HG03064 (cell line): ENCODE results near the gene CEP85.

ENCODE experiments used
- ATAC-seq: cut with Tn5 transposase; IDR thresholded peaks from one replicate; pipeline ENCODE4 v1.9.1; 2021; ENCODE audit warnings: low read depth; ENCODE audit not compliant: unreplicated experiment

CEP85 gene, protein sequence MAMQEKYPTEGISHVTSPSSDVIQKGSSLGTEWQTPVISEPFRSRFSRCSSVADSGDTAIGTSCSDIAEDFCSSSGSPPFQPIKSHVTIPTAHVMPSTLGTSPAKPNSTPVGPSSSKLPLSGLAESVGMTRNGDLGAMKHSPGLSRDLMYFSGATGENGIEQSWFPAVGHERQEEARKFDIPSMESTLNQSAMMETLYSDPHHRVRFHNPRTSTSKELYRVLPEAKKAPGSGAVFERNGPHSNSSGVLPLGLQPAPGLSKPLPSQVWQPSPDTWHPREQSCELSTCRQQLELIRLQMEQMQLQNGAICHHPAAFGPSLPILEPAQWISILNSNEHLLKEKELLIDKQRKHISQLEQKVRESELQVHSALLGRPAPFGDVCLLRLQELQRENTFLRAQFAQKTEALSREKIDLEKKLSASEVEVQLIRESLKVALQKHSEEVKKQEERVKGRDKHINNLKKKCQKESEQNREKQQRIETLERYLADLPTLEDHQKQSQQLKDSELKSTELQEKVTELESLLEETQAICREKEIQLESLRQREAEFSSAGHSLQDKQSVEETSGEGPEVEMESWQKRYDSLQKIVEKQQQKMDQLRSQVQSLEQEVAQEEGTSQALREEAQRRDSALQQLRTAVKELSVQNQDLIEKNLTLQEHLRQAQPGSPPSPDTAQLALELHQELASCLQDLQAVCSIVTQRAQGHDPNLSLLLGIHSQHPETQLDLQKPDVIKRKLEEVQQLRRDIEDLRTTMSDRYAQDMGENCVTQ

DNA sequence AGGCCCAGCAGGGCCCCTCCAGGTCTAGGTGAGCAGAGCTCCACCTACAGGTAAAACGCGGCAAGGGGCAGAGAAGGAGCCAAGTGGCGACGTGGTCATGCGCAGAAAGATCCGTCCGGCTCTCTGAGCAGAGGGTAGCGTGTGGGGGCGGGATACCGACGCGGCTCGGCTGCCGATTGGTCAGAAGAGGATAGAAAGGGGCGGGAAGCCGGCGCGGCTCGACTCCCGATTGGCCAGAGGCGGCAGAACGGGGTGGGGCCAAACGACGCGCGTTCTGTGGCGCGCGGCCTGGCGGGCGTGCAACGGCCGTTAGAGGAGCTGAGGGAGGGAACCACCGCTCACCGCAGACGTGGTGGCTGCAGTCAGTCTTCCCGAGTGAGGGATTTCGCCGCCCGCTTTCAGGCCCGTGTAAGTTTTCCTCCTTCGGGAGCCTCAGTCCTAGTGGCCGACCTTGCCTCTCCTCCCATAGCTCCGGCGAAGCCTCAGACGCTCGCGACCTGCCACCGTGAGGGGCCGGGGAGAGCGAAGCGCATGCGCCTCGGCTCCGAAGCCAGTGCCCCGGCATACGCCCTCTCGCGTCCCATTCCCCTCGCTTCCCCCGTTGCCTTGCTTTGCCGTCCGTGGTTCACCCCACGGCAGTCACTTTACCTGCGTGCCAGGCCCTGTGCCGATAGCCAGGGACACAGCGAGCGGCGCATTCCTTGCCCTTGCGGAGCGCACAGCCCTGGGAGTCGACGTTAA lies at the start of gene CEP85:
CEP85 (plus strand) TSS at position 298 of the 741 bp plus-strand sequence. CDS start 5,584 bp downstream, outside the sequence.
- ATAC-seq = peak; percentile 85

DNA sequence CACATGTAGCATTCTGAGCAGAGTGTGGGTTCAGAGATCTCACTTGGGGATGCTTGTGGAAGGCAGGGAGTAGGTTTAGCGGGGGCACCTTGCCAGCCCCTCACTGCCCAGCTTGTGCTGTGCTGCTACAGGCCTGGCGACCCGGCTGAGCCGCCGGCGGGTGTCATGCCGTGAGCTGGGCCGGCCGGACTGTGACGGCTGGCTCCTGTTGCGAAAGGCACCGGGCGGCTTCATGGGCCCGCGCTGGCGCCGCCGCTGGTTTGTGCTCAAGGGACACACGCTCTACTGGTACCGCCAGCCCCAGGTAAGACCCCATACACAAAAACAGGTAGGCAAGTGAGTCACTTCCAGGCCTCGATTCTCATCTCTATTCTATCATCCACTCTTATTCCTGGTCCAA lies 49.1 kb upstream of the CEP85 start:
- no peak for ATAC-seq

DNA sequence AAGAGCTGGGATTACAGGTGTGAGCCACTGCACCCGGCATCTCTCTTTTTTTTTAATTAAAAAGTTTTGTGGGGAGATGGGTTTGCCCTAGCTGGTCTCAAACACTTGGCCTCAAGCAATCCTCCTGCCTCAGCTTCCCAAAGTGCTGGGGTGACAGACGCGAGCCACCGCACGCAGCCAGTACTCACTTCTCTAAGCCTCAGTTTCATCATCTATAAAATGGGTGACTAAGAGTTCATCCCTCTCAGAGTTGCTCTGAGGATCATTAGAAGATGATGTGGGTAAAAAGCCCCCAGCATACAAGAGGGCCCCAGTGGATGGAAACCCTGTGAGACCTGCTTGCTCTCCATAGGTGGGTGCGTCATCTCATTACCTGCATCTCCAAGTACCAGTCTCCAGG lies 46.1 kb upstream of the CEP85 start:
- ATAC-seq = no peak

DNA sequence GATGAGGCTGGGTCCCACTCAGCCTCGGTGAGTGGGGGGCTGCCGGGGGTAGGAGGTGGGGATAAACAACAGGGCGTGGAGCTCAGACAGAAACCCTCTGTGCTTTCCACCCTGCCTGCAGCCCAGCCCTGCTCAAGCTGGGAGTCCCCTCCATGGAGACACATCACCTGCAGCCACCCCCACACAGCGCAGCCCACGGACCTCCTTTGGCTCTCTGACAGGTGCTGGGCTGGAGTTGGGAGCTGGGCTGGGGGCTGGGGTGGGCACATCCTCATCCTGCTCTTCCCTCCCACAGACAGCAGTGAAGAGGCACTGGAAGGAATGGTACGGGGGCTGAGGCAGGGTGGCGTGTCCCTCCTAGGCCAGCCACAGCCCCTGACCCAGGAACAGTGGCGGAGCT lies 45.5 kb upstream of the CEP85 start:
- ATAC-seq = no peak

DNA sequence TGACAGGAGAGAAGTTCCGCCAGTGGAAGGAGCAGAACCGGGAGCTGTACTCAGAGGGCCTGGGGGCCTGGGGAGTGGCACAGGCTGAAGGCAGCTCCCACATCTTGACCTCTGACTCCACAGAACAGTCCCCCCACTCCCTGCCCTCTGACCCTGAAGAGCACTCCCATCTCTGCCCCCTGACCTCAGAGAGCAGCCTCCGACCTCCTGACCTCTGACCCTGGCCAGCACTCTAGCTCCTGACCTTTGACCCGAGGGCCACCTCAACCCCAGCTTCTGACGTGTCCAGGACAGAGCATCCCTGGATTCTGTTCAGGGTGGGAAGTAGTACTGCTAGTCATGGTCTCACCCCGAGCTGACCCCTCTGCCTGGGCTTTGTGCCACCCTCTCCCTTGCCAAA lies 44.7 kb upstream of the CEP85 start:
- no peak for ATAC-seq

DNA sequence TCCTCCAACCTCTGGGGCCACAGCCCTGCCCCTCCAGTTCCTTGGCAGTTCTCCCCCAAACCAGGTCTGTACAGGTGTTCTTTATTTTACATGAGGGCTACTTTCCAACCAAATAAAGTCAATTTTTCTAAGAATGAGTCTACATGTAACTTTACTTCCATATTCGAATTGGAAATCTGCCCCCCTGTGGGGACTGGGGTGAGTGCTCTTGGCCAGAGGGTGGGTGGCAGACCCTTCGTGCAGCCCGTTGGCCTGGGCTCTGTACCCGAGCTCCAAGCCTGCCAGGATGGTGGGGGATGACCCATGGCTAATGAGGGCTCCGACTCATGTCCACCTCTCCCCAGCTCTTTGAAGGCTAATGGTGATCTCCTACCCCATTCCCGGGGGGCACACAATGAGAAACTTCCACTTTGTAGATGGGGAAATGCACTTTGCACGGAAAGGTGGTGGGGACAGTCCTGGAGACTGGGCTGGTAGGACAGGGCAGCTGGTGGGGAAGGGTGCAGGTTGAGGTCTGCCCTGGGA lies 44.2 kb upstream of the CEP85 start:
- ATAC-seq = no peak

DNA sequence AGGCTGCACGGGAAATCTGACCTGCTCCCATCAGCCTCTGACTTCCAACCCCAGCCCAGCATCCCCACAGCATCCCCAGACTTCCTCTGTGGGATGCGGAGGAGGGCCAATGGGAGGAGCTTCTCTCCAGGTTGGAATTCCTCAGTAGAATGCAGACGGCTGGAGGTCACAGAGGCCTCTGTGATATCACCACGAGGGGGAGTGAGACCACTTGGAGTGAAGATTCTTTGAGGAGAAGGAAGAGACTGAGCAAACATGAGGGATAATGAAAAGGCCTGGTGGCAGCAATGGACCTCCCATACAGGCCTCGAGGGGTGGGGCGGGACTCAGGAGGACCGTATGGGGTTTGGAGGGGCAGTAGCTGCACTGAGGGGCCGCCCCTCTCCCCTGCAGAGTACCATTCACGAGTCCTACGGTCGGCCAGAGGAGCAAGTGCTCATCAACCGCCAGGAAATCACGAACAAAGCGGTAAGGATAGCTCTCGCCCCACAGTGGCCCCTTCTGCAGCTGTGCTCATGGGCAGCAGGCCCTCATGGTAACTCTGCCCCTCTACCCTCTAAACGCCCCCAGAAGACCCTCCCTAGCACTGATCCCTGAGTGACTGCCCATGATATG lies 43.5 kb upstream of the CEP85 start, which contains the start of gene CATSPER4:
CATSPER4 (plus strand) TSS at position 230 of the 615 bp plus-strand sequence; CDS start at position 256, 26 bp downstream.
- ATAC-seq = no peak

DNA sequence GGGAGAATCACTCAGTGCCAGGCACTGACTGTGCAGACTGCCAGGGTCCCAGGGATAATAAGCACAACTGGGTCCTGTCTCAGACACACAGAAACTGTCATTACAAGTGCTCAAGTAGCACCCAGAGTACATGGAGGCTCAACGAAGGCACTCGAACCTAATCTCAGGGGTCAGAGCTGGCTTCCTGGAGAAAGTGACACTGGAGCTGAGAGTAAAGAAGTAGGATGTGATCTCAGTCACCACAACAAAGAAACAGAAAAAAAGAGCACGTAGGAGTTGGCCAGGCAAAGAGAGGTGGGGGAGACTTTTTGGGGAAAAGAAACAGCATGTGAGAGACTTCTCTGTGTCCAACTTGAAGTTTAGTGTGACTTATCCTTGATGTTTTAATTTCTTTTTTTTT lies 42.3 kb upstream of the CEP85 start:
- no peak for ATAC-seq

DNA sequence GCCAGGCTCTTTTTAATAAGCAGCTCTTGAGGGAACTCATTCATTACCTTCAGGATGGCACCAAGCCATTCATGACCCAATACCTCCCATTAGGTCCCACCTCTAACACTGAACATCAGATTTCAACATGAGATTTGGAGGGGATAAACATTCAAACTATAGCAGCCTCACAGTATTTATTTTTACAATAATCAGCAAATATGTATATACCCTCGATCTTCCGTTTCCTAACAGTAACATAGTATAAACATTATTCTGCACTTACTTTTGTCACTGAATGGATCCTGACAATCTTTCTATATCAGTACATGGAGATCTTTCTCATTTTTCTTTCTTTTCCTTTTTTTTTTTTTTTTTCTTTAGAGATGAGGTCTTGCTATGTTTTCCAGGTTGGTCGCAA lies 38.2 kb upstream of the CEP85 start:
- no peak for ATAC-seq

DNA sequence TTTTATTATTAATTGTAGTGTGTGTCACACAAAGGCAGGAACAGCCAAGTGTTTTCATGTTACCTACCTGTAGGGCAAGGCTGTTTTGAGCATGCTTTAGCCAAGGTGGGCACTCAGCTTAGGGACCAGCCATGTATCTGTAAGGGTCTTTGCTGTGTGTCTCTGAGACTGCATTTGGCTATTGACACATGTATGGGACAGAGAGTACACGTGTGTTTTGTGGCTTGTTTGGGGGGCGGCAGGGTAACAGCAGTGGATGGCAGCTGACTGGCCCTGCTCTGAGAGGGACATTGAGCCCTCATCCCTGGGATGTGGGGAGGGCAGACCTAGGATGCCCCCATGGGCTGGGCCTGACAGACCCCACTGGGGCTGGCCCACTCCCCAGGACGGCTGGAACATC lies 36.7 kb upstream of the CEP85 start:
- ATAC-seq = no peak

DNA sequence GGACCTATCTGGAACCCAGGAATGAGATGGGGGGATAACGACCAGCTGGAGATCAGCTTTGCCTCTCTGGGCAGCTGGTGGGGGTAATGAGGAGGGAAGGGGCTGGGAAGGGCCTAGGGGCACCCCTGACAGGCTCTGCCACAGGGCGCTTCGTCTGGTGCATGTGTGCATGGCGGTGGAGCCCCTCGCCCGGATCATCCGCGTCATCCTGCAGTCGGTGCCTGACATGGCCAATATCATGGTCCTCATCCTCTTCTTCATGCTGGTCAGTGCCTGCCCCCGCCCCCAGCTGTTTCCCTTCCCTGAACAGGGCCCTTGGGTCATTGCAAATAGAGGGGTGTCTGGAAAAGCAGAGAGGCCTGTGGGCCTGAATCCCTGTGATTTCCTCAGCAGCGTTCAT lies 36.2 kb upstream of the CEP85 start:
- no peak for ATAC-seq

DNA sequence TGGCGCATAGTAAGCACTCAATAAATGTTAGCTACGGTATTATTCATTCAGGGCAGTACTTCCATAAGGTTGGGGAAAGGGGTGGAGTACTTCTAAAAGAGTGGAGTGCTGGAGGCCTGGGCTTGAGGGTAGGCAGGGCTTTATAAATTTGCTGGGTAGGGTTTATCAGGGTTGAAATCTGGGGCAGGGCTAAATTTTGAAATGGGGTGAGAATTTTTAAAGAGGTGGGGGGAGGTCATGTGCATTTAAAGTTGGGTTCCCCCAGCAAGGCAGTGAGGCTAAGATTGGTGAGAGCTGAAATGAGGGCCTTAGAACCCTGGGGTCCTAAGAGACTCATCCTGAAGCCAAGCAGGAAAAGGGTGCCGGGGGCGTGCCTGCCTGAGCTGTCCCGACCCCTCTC lies 33.6 kb upstream of the CEP85 start:
- no peak for ATAC-seq

DNA sequence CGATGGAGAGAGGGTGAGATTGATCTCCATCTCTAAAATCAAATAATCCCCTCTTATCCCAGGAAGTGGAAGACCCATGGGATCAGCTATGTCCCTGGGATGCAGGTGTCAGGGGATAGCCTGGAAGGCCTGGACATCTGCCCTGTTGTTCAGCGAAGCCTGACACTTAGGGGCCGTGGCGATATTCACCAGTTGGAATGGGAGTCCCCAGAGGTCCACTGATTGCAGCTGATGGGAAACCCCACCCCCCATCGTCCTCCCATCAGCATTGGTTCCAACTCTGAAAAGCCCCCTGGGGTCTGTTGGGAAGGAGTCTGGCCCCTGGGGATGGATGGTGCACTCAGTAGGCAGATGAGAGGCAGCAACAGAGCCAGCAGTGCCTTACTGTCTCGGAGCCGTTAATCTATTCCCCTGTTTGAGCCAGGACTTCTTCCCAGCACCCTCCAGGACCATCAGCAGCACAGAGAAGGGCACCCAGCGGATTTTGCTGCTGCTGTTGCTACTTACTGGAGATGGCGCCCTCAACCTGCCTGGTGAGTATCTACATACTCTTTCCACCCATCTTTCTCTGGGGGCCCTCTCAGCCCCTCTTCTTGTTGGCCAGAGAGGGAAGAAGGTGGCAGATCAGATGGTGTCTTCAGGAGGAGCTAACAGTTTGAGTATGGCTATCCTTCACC lies 30.2 kb upstream of the CEP85 start:
- ATAC-seq = no peak

DNA sequence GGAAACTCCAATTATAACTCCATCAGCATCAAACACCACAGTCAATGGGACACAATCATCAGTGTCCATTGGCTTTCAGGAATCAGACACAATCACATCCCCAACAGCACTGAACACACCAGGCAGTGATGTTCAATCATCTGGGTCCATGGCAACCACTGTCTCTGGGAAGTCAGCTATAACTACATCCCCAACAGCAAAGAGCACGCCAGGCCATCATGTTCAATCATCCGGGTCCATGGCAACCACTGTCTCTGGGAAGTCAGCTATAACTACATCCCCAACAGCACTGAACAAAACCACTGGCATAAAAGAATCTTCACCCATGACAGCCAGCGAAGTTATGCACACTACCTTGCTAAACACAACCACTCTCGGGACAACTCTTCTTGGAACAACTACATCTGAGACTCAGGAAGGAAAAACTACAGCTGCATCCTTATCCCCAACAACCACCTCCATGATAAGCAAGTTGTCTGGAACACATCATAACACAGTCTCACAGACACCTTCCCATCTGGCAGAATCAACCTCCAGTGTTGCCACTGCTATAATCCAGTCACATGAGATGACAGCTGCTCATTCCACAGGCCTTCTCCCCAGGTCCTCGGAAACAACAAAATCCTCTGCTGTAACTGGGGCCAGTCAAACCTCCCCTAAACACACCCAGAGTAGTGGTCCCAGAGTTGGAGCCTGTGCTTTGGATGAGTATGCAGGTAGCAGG lies 23.7 kb upstream of the CEP85 start:
- ATAC-seq = no peak

DNA sequence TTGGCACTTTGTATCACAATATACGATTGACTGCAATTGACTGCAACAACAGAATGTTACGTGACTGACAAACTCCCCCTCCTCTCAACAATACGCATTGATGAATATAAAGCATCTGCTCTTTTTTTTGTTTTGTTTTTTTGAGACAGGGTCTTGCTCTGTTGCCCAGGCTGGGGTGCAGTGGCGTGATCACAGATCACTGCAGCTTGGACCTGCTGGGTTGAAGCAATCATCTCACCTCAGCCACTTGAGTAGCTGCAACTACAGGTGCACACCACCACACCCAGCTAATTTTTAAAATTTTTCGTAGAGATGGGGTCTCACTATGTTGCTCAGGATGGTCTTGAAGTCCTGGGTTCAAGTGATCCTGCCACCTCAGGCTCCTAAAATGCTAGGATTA lies 21.3 kb upstream of the CEP85 start:
- ATAC-seq = no peak

DNA sequence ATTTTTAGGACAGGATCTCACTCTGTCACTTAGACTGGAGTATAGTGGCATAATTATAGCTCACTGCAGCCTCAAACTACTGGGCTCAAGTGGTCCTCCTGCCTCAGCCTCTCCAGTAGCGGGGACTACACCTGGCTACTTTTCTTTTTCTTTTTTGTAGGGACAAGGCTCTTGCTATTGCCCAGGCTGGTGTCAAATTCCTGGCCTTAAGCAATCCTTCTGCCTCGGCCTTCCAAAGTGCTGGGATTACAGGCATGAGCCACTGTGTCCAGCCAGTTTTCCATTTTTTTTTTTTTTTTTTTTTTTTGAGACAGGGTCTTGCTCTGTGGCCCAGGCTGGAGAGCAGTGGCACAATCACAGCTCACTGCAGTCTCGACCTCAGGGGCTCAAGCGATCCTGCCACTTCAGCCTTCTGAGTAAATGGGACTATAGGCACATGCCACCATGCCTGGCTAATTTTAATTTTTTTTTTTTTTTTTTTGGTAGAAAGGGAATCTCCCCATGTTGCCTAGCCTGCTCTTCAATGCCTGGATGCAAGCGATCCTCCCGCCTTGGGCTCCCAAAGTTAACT lies 20.6 kb upstream of the CEP85 start:
- ATAC-seq = no peak

DNA sequence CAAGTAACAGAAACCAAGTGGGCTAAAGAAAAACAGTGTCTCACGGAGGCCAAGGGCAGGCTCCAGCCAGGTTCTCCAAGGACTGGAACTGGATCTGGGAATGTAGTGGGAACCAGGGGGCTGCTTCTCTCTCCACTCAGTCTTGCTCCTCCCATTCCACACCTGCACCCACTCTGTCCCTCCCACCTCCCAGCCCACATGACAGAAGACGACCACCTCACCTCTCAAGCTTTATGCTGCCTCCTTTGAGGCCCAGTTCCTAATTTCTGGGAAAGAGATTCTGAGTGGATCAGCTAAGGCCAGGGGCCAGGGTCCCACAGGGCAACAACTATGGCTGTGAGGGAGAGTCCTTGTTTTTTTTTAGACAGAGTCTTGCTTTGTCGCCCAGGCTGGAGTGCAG lies 18.8 kb upstream of the CEP85 start:
- ATAC-seq = no peak

DNA sequence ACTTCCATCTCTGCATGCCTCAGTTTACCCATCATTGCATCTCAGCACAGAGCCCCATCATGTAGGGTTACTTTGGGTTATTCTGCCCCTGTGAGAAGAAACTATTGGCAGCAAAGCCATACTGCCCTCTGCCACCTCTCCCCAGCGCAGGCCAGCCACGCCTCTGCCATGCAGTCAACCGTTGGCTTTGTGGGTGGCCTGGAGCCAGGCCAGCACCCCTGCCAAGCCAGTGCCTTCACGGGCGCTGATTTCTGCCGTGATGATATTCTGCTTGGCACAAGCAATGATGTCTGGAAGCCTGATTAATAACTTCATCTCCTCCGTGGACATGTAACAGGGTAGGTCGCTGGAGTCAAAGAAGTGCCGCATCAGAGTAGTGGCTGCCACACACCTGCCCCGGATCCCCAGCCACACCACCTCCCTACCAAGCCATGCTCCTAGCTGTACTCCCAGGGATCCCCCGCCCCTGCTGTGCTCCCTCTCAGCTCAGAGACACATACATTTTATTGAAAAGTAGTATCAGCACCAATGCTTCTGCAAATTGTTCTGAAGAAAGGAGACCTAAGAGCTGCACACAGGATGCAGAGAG lies 15.0 kb upstream of the CEP85 start:
- ATAC-seq = no peak
